Subcutaneous abdominal adipose tissue (tissue), 5 donors: ENCODE measurements around the gene PDZD4.

Experiments
- H3K27ac ChIP-seq: one replicate; pipeline ENCODE4 v1.7.0; 2013; ENCODE audit warnings: low read depth, mild to moderate bottlenecking, inconsistent platforms, low read length, moderate library complexity
- H3K27me3 ChIP-seq, 5 donors: one replicate each; pipeline ENCODE4 v1.7.0; 2013; ENCODE audit warnings: low read length in 5 of 5, inconsistent platforms in 1 of 5; ENCODE audit not compliant: control insufficient read depth in 5 of 5, insufficient read depth in 4 of 5
- H3K36me3 ChIP-seq, 5 donors: one replicate each; pipeline ENCODE4 v1.7.0; 2013; ENCODE audit warnings: low read length in 5 of 5; ENCODE audit not compliant: control insufficient read depth in 5 of 5, insufficient read depth in 5 of 5
- H3K4me1 ChIP-seq, 5 donors: one replicate each; pipeline ENCODE4 v1.7.0; 2013; ENCODE audit warnings: low read length in 5 of 5, mild to moderate bottlenecking in 3 of 5, moderate library complexity in 1 of 5; ENCODE audit not compliant: control insufficient read depth in 5 of 5, insufficient read depth in 5 of 5
- H3K4me3 ChIP-seq, 5 donors: one replicate each; pipeline ENCODE4 v1.7.0; 2013; ENCODE audit warnings: low read length in 5 of 5, low read depth in 1 of 5
- H3K9ac ChIP-seq, 5 donors: one replicate each; pipeline ENCODE4 v1.7.0; 2013; ENCODE audit warnings: low read length in 5 of 5, mild to moderate bottlenecking in 4 of 5, moderate library complexity in 3 of 5
- H3K9me3 ChIP-seq, 5 donors: one replicate each; pipeline ENCODE4 v1.7.0; 2013; ENCODE audit warnings: low read length in 5 of 5; ENCODE audit not compliant: control insufficient read depth in 5 of 5
- donor health status: healthy.
- donor health status: healthy.
- donor health status: healthy.
- donor health status: healthy.
- donor health status: healthy.

Gene PDZD4

DNA sequence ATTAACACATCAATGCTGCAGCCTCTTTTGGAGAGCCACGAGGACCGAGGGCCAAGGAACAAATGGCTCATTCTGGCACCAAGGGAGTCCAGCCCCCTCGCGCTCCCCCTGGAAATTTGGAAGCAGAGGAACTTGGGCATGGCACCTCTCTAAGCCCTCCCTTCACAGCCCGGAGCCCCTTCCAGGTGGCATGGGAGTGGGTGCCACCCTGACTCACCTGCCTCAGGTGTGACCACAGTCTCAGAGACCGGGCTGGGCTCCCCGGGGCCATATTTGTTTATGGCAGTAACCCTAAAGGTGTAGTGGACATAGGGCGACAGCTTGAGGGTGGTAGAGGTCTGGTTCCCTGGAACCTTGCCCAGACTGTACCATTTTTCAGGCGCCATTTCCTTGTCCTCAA, 36.8 kb upstream of the PDZD4 start:
- Histone ChIP-seq H3K9me3 (peaks cover 0 to 6% (median 0%) of the 10 kb centered on the region in 5 donors), H3K9ac (no peak overlapping the region), H3K4me1 (no peaks in the 10 kb centered on the region), H3K36me3 (no peaks in the 10 kb centered on the region), H3K4me3 (no peak overlapping the region), H3K27me3 (peaks cover 23 to 64% (median 62%) of the 10 kb centered on the region in 5 donors), H3K27ac (no peak overlapping the region)

- Histone ChIP-seq H3K36me3 (no peaks in the 10 kb centered on the region), H3K27ac (no peak overlapping the region), H3K27me3 (peaks cover 23 to 65% (median 59%) of the 10 kb centered on the region in 5 donors)
These were observed 36.1 kb upstream of the PDZD4 start for GRCh38 chrX:153866302-153867019.

DNA sequence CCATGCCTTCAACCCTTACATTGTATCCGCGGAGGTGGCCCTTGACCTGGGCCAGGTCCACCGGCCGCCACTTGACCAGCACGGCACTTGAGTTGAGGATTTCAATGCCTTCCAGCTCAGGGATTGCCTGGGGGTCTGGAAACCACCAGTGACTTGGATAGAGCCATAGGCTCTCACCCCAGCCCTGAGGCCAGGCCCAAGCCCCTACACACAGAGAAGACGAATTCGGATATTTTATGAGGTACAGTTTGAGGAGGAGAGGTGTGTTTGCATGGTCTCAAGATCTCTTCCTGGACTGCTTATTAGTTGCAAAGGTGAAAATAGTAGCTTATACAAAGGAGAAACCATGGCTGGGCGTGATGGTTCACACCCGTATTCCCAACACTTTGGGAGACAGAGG, 35.3 kb upstream of the PDZD4 start:
- no peak overlapping the region for H3K27ac ChIP-seq
- no peaks in the 10 kb centered on the region for H3K4me1 ChIP-seq
- peaks cover 21 to 66% (median 57%) of the 10 kb centered on the region in 5 donors for H3K27me3 ChIP-seq
- peaks cover 0 to 6% (median 0%) of the 10 kb centered on the region in 5 donors for H3K9me3 ChIP-seq
- H3K4me3 ChIP-seq = no peak overlapping the region
- no peak overlapping the region for H3K9ac ChIP-seq
- H3K36me3 ChIP-seq = no peaks in the 10 kb centered on the region

More at GRCh38 chrX:153866302-153867019, 36.1 kb upstream of the PDZD4 start:
- peaks cover 0 to 6% (median 0%) of the 10 kb centered on the region in 5 donors for H3K9me3 ChIP-seq
- no peak overlapping the region for H3K4me3 ChIP-seq
- no peaks in the 10 kb centered on the region for H3K4me1 ChIP-seq
- H3K9ac ChIP-seq = no peak overlapping the region

GRCh38 chrX:153865321-153865580, 34.9 kb upstream of the PDZD4 start:
- H3K9me3 ChIP-seq = peaks cover 0 to 6% (median 0%) of the 10 kb centered on the region in 5 donors
- H3K4me3 ChIP-seq = no peak overlapping the region
- peaks cover 19 to 62% (median 55%) of the 10 kb centered on the region in 5 donors for H3K27me3 ChIP-seq
- no peak overlapping the region for H3K27ac ChIP-seq
- H3K9ac ChIP-seq = no peak overlapping the region
- no peaks in the 10 kb centered on the region for H3K4me1 ChIP-seq
- no peaks in the 10 kb centered on the region for H3K36me3 ChIP-seq

- Histone ChIP-seq H3K27ac (no peak overlapping the region), H3K36me3 (no peaks in the 10 kb centered on the region), H3K4me3 (no peak overlapping the region), H3K27me3 (peaks cover 22 to 59% (median 50%) of the 10 kb centered on the region in 5 donors), H3K9ac (no peak overlapping the region), H3K4me1 (no peaks in the 10 kb centered on the region), H3K9me3 (peaks cover 0 to 6% (median 0%) of the 10 kb centered on the region in 5 donors)
These were observed 34.4 kb upstream of the PDZD4 start for GRCh38 chrX:153864561-153865320.

GRCh38 chrX:153864101-153864500, 33.8 kb upstream of the PDZD4 start:
- Histone ChIP-seq H3K4me3 (no peak overlapping the region), H3K27ac (no peak overlapping the region), H3K4me1 (no peaks in the 10 kb centered on the region), H3K36me3 (no peaks in the 10 kb centered on the region), H3K9me3 (peaks cover 0 to 6% (median 0%) of the 10 kb centered on the region in 5 donors), H3K9ac (no peak overlapping the region), H3K27me3 (peaks cover 22 to 56% (median 45%) of the 10 kb centered on the region in 5 donors)

GRCh38 chrX:153863251-153863991, 33.1 kb upstream of the PDZD4 start:
- H3K9ac ChIP-seq = no peak overlapping the region
- no peak overlapping the region for H3K4me3 ChIP-seq
- no peaks in the 10 kb centered on the region for H3K36me3 ChIP-seq
- no peak overlapping the region for H3K27ac ChIP-seq
- no peaks in the 10 kb centered on the region for H3K4me1 ChIP-seq
- H3K27me3 ChIP-seq = peaks cover 18 to 54% (median 40%) of the 10 kb centered on the region in 5 donors
- H3K9me3 ChIP-seq = peaks cover 0 to 6% (median 0%) of the 10 kb centered on the region in 5 donors

DNA sequence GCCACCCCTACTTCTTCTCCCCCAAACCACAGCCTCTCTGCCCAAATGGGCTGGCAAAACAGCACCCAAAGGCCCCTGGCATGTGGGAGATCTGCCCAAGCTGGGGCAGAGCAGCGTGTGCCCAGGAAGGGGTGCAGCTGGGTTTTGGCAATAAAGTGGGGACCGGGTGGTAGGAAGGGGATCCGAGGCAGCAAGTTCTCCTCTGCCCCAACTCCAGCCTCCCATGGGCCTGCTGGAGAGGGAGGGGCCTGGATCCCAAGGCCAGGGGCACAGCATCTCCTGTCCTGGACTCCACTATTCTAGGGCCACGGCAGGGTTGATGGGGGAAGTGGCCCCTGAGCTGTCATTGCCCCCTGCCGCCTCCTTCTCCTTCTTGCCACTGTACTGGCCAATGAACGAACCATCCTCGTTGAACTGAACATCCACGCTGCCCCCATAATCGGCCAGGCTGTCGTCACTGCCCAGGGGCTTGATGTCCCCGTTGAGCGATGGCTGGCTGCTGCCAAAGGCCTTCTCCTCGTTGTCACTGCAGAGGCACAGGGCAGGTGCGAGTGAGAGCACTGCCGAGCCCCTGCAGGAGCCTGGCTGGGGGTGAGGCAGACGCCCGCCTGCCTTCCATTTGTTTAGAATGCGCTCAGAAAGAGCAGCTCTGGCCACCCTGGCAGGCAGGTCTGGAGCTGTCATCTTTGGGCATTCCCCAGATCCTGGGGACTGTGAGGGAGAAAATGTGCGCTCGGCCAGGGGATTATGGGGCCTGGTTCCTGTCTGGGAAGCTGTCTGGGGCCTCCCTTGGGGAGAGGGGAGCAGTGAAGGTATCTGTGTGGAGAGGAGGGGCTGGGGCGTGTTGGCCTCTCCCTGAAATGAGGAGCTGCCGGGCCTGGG, 32.3 kb upstream of the PDZD4 start:
- no peaks in the 10 kb centered on the region for H3K4me1 ChIP-seq
- no peaks in the 10 kb centered on the region for H3K36me3 ChIP-seq
- H3K27ac ChIP-seq = no peak overlapping the region
- peaks cover 16 to 58% (median 42%) of the 10 kb centered on the region in 5 donors for H3K27me3 ChIP-seq
- H3K9me3 ChIP-seq = peaks cover 0 to 6% (median 4%) of the 10 kb centered on the region in 5 donors
- no peak overlapping the region for H3K4me3 ChIP-seq
- no peak overlapping the region for H3K9ac ChIP-seq

GRCh38 chrX:153861733-153862310, 31.5 kb upstream of the PDZD4 start:
- Histone ChIP-seq H3K9ac (no peak overlapping the region), H3K9me3 (peaks cover 0 to 6% (median 3%) of the 10 kb centered on the region in 5 donors), H3K36me3 (no peaks in the 10 kb centered on the region), H3K4me1 (no peaks in the 10 kb centered on the region), H3K27ac (no peak overlapping the region), H3K27me3 (peaks cover 16 to 60% (median 43%) of the 10 kb centered on the region in 5 donors), H3K4me3 (no peak overlapping the region)
